GM23338 (cell line): ENCODE measurements around the gene SYT15. TPM values are rescaled to one million over a fixed set of nuclear protein-coding genes. Genes with fewer than 3 reads are reported as not detected.

ENCODE experiments used
- ATAC-seq: fragments of 200-7000 bp; cut with Tn5 transposase; 3 replicates; pipeline ENCODE4 v1.9.1; 2020
- DNase-seq: peaks from one replicate; pipeline ENCODE4 v3.0.0-alpha.2; 2015; ENCODE audit warnings: low spot score
- H2AFZ ChIP-seq: fragments of 200-600 bp; sonication (generic); 2 replicates; pipeline ENCODE4 v1.8.0; 2016; ENCODE audit warnings: antibody characterized with exemption, mild to moderate bottlenecking, moderate library complexity
- H3F3A ChIP-seq: fragments of 200-600 bp; sonication (generic); replicated peaks from 2 replicates; pipeline ENCODE4 v1.8.0; 2017; ENCODE audit warnings: antibody characterized with exemption, mixed run types, low read depth
- H3K27ac ChIP-seq: fragments of 200-600 bp; sonication (generic); 2 replicates; pipeline ENCODE4 v1.6.1; 2016; ENCODE audit warnings: low read depth
- H3K27me3 ChIP-seq: fragments of 200-600 bp; sonication (generic); 2 replicates; pipeline ENCODE4 v1.8.0; 2016; ENCODE audit warnings: mild to moderate bottlenecking, mixed run types, moderate library complexity; ENCODE audit not compliant: insufficient read depth
- H3K36me3 ChIP-seq: fragments of 200-600 bp; sonication (generic); 2 replicates; pipeline ENCODE4 v1.8.0; 2016; ENCODE audit warnings: mild to moderate bottlenecking; ENCODE audit not compliant: insufficient read depth
- H3K4me1 ChIP-seq: fragments of 200-600 bp; sonication (generic); 2 replicates; pipeline ENCODE4 v1.8.0; 2016; ENCODE audit warnings: mild to moderate bottlenecking, moderate library complexity; ENCODE audit not compliant: insufficient read depth
- H3K4me2 ChIP-seq: fragments of 200-600 bp; sonication (generic); 2 replicates; pipeline ENCODE4 v1.7.1; 2017; ENCODE audit warnings: mixed run types
- H3K4me3 ChIP-seq: fragments of 200-600 bp; sonication (generic); 2 replicates; pipeline ENCODE4 v1.6.1; 2016; ENCODE audit warnings: mixed run types
- H3K79me2 ChIP-seq: fragments of 200-600 bp; sonication (generic); replicated peaks from 2 replicates; pipeline ENCODE4 v1.8.0; 2017; ENCODE audit warnings: mild to moderate bottlenecking; ENCODE audit not compliant: insufficient read depth
- H3K9me2 ChIP-seq: fragments of 200-600 bp; sonication (generic); 2 replicates; pipeline ENCODE4 v1.8.0; 2017; ENCODE audit not compliant: insufficient read depth
- H4K20me1 ChIP-seq: fragments of 200-600 bp; sonication (generic); replicated peaks from 2 replicates; pipeline ENCODE4 v1.8.0; 2017; ENCODE audit warnings: mild to moderate bottlenecking; ENCODE audit not compliant: insufficient read depth
- H3K27ac Mint-ChIP-seq: 2 replicates; pipeline ENCODE4 v1.8.0; 2020; ENCODE audit warnings: inconsistent platforms, mild to moderate bottlenecking, moderate library complexity, mixed read lengths
- H3K27me3 Mint-ChIP-seq: 3 replicates; pipeline ENCODE4 v1.8.0; 2022; ENCODE audit warnings: low read depth, mild to moderate bottlenecking, moderate library complexity, mixed read lengths, inconsistent platforms; ENCODE audit not compliant: insufficient read depth, poor library complexity
- H3K36me3 Mint-ChIP-seq: 3 replicates; pipeline ENCODE4 v1.8.0; 2021; ENCODE audit warnings: low read depth, mild to moderate bottlenecking, inconsistent platforms, moderate library complexity, mixed read lengths
- H3K4me1 Mint-ChIP-seq: 3 replicates; pipeline ENCODE4 v1.8.0; 2020; ENCODE audit warnings: mild to moderate bottlenecking, inconsistent platforms, mixed read lengths
- H3K4me3 Mint-ChIP-seq: 3 replicates; pipeline ENCODE4 v1.8.0; 2021; ENCODE audit warnings: moderate library complexity, mild to moderate bottlenecking, inconsistent platforms, mixed read lengths
- H3K9me3 Mint-ChIP-seq: 3 replicates; pipeline ENCODE4 v1.8.0; 2020; ENCODE audit warnings: moderate library complexity, mild to moderate bottlenecking, inconsistent platforms, mixed read lengths
- CTCF ChIP-seq, 2 experiments: fragments of 200-600 bp in 1 of 2; sonication (generic) in 1 of 2; conservative IDR thresholded peaks; 2 replicates each; pipeline versions ENCODE4 v1.5.1 to v1.6.1; 2016 to 2017; ENCODE audit warnings: antibody characterized with exemption in 2 of 2, low read depth in 2 of 2, mild to moderate bottlenecking in 2 of 2, moderate library complexity in 1 of 2
- ETS1 ChIP-seq: IDR thresholded peaks from 2 replicates; pipeline ENCODE4 v1.6.1; 2016; ENCODE audit warnings: antibody characterized with exemption
- EZH2 ChIP-seq: fragments of 200-600 bp; sonication (generic); IDR thresholded peaks from one replicate; pipeline ENCODE4 v1.8.0; 2017; ENCODE audit warnings: antibody characterized with exemption, mild to moderate bottlenecking, low read depth; ENCODE audit not compliant: unreplicated experiment
- EZH2phosphoT487 ChIP-seq: fragments of 200-600 bp; sonication (generic); IDR thresholded peaks from one replicate; pipeline ENCODE4 v1.8.1; 2018; ENCODE audit warnings: antibody characterized with exemption; ENCODE audit not compliant: unreplicated experiment
- JUNB ChIP-seq: IDR thresholded peaks from one replicate; pipeline ENCODE4 v1.6.1; 2016; ENCODE audit warnings: antibody characterized with exemption; ENCODE audit not compliant: unreplicated experiment
- NANOG ChIP-seq: IDR thresholded peaks from 2 replicates; pipeline ENCODE4 v1.6.1; 2016; ENCODE audit warnings: antibody characterized with exemption, borderline replicate concordance
- POLR2AphosphoS5 ChIP-seq: IDR thresholded peaks from 2 replicates; pipeline ENCODE4 v1.6.1; 2016; ENCODE audit warnings: antibody characterized with exemption, low read depth
- STAT1 ChIP-seq: IDR thresholded peaks from one replicate; pipeline ENCODE4 v1.6.1; 2016; ENCODE audit warnings: antibody characterized with exemption; ENCODE audit not compliant: unreplicated experiment
- ZNF331 ChIP-seq: fragments of 250-450 bp; sonication (Bioruptor Pico); IDR thresholded peaks from 2 replicates; pipeline ENCODE4 v1.5.0; 2020; ENCODE audit warnings: low read depth, mild to moderate bottlenecking, moderate library complexity
- ZNF462 ChIP-seq: fragments of 250-450 bp; sonication (Bioruptor Pico); IDR thresholded peaks from 2 replicates; pipeline ENCODE4 v1.5.0; 2020; ENCODE audit warnings: mild to moderate bottlenecking, moderate library complexity
- polyA plus RNA-seq: library from polyadenylated mRNA; unstranded; fragments of >200 nt; fragmentation: Nextera tagmentation; extraction: Ambion mirVana; gene quantifications from 2 replicates; pipeline ENCODE4 v1.2.1, GENCODE V29; 2016
- total RNA-seq: library from RNA; depleted of rRNA; stranded (reverse); fragments of >200 nt; shearing (Covaris generic); gene quantifications from 2 replicates; pipeline ENCODE4 v1.2.3, GENCODE V29; 2014

The SYT15 gene
- total and polyA plus RNA-seq, 2 experiments from 2014 or later: 1.5 TPM; not detected in 1

GRCh38 chr10:46548498-46549090 is 30.3 kb upstream of the SYT15 start:
- Mint-ChIP-seq H3K36me3 (peaks cover 3% of the 10 kb centered on the region; the same call in 1 of the 3 replicates), H3K27ac (no peak overlapping the region), H3K4me3 (no peak overlapping the region), H3K4me1 (no peaks in the 10 kb centered on the region), H3K27me3 (peaks cover 5% of the 10 kb centered on the region), H3K9me3 (no peaks in the 10 kb centered on the region)
- no peak overlapping the region for H3K4me3 ChIP-seq
- no peak overlapping the region for H2AFZ ChIP-seq
- H3K36me3 ChIP-seq: peaks cover 5% of the 10 kb centered on the region
- H3K27me3 ChIP-seq: no peaks in the 10 kb centered on the region
- no peak overlapping the region for H3K27ac ChIP-seq
- H3K79me2 ChIP-seq: no peaks in the 10 kb centered on the region
- peaks cover 5% of the 10 kb centered on the region; the same call in 1 of the 2 replicates for H3K4me1 ChIP-seq
- H4K20me1 ChIP-seq: peaks cover 22% of the 10 kb centered on the region
- TF ChIP-seq POLR2AphosphoS5 (no peak; the same call in 1 of the 2 replicates), EZH2 (no peak), ETS1 (no peak), ZNF331 (CRISPR knock-in tag) (no peak), CTCF (conservative IDR thresholded peaks at IDR 0.05; ENCODE audit: low read depth in 2 of 2) (no peak), JUNB (no peak), ZNF462 (CRISPR knock-in tag) (no peak), EZH2phosphoT487 (no peak), STAT1 (no peak), NANOG (no peak)
- 0 out of 2 replicates have a peak, but pooled peaks cover 4% of the 10 kb centered on the region for H3K9me2 ChIP-seq
- H3F3A ChIP-seq: 0 out of 2 replicates have a peak, but pooled peaks cover 3% of the 10 kb centered on the region
- no peak overlapping the region for H3K4me2 ChIP-seq
- ATAC-seq (no peak), DNase-seq (no peak)
